ENCODE measurements around the gene CACNA1B. TPM values are rescaled to one million over a fixed set of nuclear protein-coding genes. Genes with fewer than 3 reads are reported as not detected.

CACNA1B gene
- total RNA-seq, 4 donors from 2014 or later: 0.04 to 0.13 (median 0.12) TPM; not detected in 1

- Histone ChIP-seq H3K36me3 (no peaks in the 10 kb centered on the region), H3K4me3 (no peak overlapping the region), H3K9me3 (no peaks in the 10 kb centered on the region), H3K4me1 (no peaks in the 10 kb centered on the region), H3K27ac (no peak overlapping the region), H3K27me3 (peaks cover 36% of the 10 kb centered on the region)
- TF ChIP-seq POLR2A (IDR thresholded peaks at IDR 0.05) (no peak), POLR2AphosphoS5 (IDR thresholded peaks at IDR 0.05) (no peak), CTCF (IDR thresholded peaks at IDR 0.05) (no peak), EP300 (IDR thresholded peaks at IDR 0.05) (no peak)
- no peak for ATAC-seq
- 100% methylated on average over 2 of the region's 8 CpGs; no CpG with 5 or more reads in 1 of the 2 donors for WGBS, 2 donors (ENCODE audit: low coverage in 1 of 2)
These were observed 183.3 kb downstream of the CACNA1B start for GRCh38 chr9:138060881-138061280.

GRCh38 chr9:138061631-138062030, 184.0 kb downstream of the CACNA1B start:
- H3K27ac ChIP-seq: no peak overlapping the region
- no peaks in the 10 kb centered on the region for H3K9me3 ChIP-seq
- H3K4me1 ChIP-seq: no peaks in the 10 kb centered on the region
- H3K27me3 ChIP-seq: peaks cover 40% of the 10 kb centered on the region
- ATAC-seq: no peak
- no peak overlapping the region for H3K4me3 ChIP-seq
- WGBS, 2 donors (ENCODE audit: low coverage in 1 of 2): 60% methylated on average over 1 of the region's 6 CpGs; no CpG with 5 or more reads in 1 of the 2 donors
- H3K36me3 ChIP-seq: no peaks in the 10 kb centered on the region
- no peak for TF ChIP-seq CTCF (IDR thresholded peaks at IDR 0.05)
- TF ChIP-seq EP300 (IDR thresholded peaks at IDR 0.05): no peak
- no peak for TF ChIP-seq POLR2A (IDR thresholded peaks at IDR 0.05)

GRCh38 chr9:138062196-138062595, 184.6 kb downstream of the CACNA1B start:
- no peaks in the 10 kb centered on the region for H3K36me3 ChIP-seq
- no peaks in the 10 kb centered on the region for H3K9me3 ChIP-seq
- no peak overlapping the region for H3K4me3 ChIP-seq
- H3K27me3 ChIP-seq: peaks cover 40% of the 10 kb centered on the region
- WGBS, 2 donors (ENCODE audit: low coverage in 1 of 2): 100% methylated on average over 1 of the region's 7 CpGs; no CpG with 5 or more reads in 1 of the 2 donors
- no peak overlapping the region for H3K27ac ChIP-seq
- TF ChIP-seq EP300 (IDR thresholded peaks at IDR 0.05) (no peak), POLR2A (IDR thresholded peaks at IDR 0.05) (no peak), POLR2AphosphoS5 (IDR thresholded peaks at IDR 0.05) (no peak), CTCF (IDR thresholded peaks at IDR 0.05) (no peak)
- H3K4me1 ChIP-seq: no peaks in the 10 kb centered on the region
- ATAC-seq: no peak

GRCh38 chr9:138063033-138063432, 185.5 kb downstream of the CACNA1B start:
- no peaks in the 10 kb centered on the region for H3K4me1 ChIP-seq
- TF ChIP-seq POLR2AphosphoS5 (IDR thresholded peaks at IDR 0.05): no peak
- no peak for TF ChIP-seq POLR2A (IDR thresholded peaks at IDR 0.05)
- TF ChIP-seq EP300 (IDR thresholded peaks at IDR 0.05): no peak
- TF ChIP-seq CTCF (IDR thresholded peaks at IDR 0.05): no peak
- H3K27me3 ChIP-seq: peaks cover 43% of the 10 kb centered on the region
- no peak for ATAC-seq
- no peaks in the 10 kb centered on the region for H3K9me3 ChIP-seq
- no peak overlapping the region for H3K4me3 ChIP-seq
- H3K36me3 ChIP-seq: no peaks in the 10 kb centered on the region
- H3K27ac ChIP-seq: no peak overlapping the region
- 83 to 95% methylated on average over 4 to 6 of the region's 6 CpGs for WGBS, 2 donors (ENCODE audit: low coverage in 1 of 2)

DNA sequence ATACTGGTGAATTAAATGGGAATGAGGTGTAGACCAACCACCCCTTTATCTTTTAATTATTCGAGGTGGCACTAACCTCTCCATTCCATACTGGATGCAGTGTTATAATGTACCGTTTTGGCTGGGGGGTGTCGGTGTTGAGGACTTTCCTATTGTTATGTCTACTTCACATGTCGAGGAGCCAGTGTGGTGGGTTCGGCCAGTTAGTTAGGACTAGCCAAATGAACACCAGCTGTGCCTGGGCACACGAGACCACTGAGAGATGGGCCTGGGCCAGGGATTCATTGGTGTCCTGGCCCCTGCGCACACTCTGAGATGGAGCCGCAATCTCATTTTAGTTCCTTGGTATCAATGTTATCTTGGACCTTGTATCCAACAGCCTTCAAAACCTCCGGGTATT, 186.2 kb downstream of the CACNA1B start:
- Histone ChIP-seq H3K27me3 (peaks cover 49% of the 10 kb centered on the region), H3K4me1 (no peaks in the 10 kb centered on the region), H3K27ac (no peak overlapping the region), H3K4me3 (no peak overlapping the region), H3K9me3 (no peaks in the 10 kb centered on the region), H3K36me3 (no peaks in the 10 kb centered on the region)
- ATAC-seq: no peak
- WGBS, 2 donors (ENCODE audit: low coverage in 1 of 2): 53 to 78% methylated on average over 3 of the region's 9 CpGs
- TF ChIP-seq CTCF (IDR thresholded peaks at IDR 0.05) (no peak), EP300 (IDR thresholded peaks at IDR 0.05) (no peak), POLR2A (IDR thresholded peaks at IDR 0.05) (no peak), POLR2AphosphoS5 (IDR thresholded peaks at IDR 0.05) (no peak)

Data from gastroesophageal sphincter (tissue), 4 donors.